CD8-positive, alpha-beta memory T cell (primary cell): ENCODE results near the gene CCDC97. TPM values are rescaled to one million over a fixed set of nuclear protein-coding genes. Genes with fewer than 3 reads are reported as not detected.

ENCODE experiments used
- CTCF ChIA-PET: fragments of 350-600 bp; sonication (Branson Sonifier 250); formaldehyde crosslinking; loops from one replicate; lab custom pipeline; 2021; ENCODE audit warnings: antibody characterized with exemption; lab: Charles Lee
- POLR2A ChIA-PET: fragments of 350-600 bp; sonication (Branson Sonifier 250); formaldehyde crosslinking; loops from one replicate; lab custom pipeline; 2021; ENCODE audit warnings: antibody characterized with exemption; lab: Charles Lee
- DNase-seq, 5 donors: peaks; one replicate each; pipeline versions ENCODE4 v3.0.0 to v3.0.0-alpha.2; 2020 to 2022; ENCODE audit warnings: mixed read lengths in 1 of 5
- H3K27ac ChIP-seq: one replicate; pipeline ENCODE4 v1.7.0; 2013; ENCODE audit warnings: low read depth, mild to moderate bottlenecking, low read length, moderate library complexity
- H3K27me3 ChIP-seq: 2 replicates; pipeline ENCODE4 v1.7.0; 2013; ENCODE audit warnings: low read length, mild to moderate bottlenecking; ENCODE audit not compliant: insufficient read depth, poor library complexity, severe bottlenecking
- H3K36me3 ChIP-seq: 2 replicates; pipeline ENCODE4 v1.7.0; 2013; ENCODE audit warnings: mild to moderate bottlenecking, low read length, moderate library complexity; ENCODE audit not compliant: insufficient read depth
- H3K4me1 ChIP-seq: 2 replicates; pipeline ENCODE4 v1.7.0; 2013; ENCODE audit warnings: mild to moderate bottlenecking, low read length, moderate library complexity; ENCODE audit not compliant: insufficient read depth
- H3K4me3 ChIP-seq: 2 replicates; pipeline ENCODE4 v1.7.0; 2013; ENCODE audit warnings: mild to moderate bottlenecking, low read length
- H3K9me3 ChIP-seq: 2 replicates; pipeline ENCODE4 v1.7.0; 2013; ENCODE audit warnings: mild to moderate bottlenecking, low read length
- H3K27ac Mint-ChIP-seq, 8 donors: one replicate each; pipeline ENCODE4 v1.8.0; 2020 to 2021; ENCODE audit warnings: mixed read lengths in 8 of 8, mild to moderate bottlenecking in 6 of 8, inconsistent platforms in 3 of 8, moderate library complexity in 3 of 8
- H3K27me3 Mint-ChIP-seq, 2 donors: one replicate each; pipeline ENCODE4 v1.8.0; 2020 to 2021; ENCODE audit warnings: mixed read lengths in 2 of 2, mild to moderate bottlenecking in 1 of 2, moderate library complexity in 1 of 2
- H3K36me3 Mint-ChIP-seq, 3 donors: one replicate each; pipeline ENCODE4 v1.8.0; 2020 to 2021; ENCODE audit warnings: mixed read lengths in 3 of 3, inconsistent platforms in 1 of 3, mild to moderate bottlenecking in 1 of 3
- H3K4me1 Mint-ChIP-seq, 3 donors: one replicate each; pipeline ENCODE4 v1.8.0; 2020 to 2021; ENCODE audit warnings: mixed read lengths in 3 of 3, inconsistent platforms in 1 of 3, mild to moderate bottlenecking in 1 of 3
- H3K4me3 Mint-ChIP-seq, 7 donors: one replicate each; pipeline ENCODE4 v1.8.0; 2020 to 2021; ENCODE audit warnings: mixed read lengths in 7 of 7, mild to moderate bottlenecking in 6 of 7, moderate library complexity in 4 of 7, inconsistent platforms in 2 of 7
- H3K9me3 Mint-ChIP-seq, 5 donors: one replicate each; pipeline ENCODE4 v1.8.0; 2020 to 2022; ENCODE audit warnings: mixed read lengths in 5 of 5, mild to moderate bottlenecking in 3 of 5, moderate library complexity in 2 of 5, inconsistent platforms in 1 of 5
- polyA plus RNA-seq: library from polyadenylated mRNA; unstranded; fragments of 300-500 nt; fragmentation: Illumina TruSeq; gene quantifications from one replicate; pipeline ENCODE4 v1.2.3, GENCODE V29; 2021
- total RNA-seq, 2 experiments: library from RNA; stranded (reverse); gene quantifications; one replicate each; pipeline ENCODE4 v1.2.3, GENCODE V29; 2021

Gene CCDC97
- total and polyA plus RNA-seq, 3 experiments from 2014 or later, result 29.7 to 32.1 (median 31.7) TPM

DNA sequence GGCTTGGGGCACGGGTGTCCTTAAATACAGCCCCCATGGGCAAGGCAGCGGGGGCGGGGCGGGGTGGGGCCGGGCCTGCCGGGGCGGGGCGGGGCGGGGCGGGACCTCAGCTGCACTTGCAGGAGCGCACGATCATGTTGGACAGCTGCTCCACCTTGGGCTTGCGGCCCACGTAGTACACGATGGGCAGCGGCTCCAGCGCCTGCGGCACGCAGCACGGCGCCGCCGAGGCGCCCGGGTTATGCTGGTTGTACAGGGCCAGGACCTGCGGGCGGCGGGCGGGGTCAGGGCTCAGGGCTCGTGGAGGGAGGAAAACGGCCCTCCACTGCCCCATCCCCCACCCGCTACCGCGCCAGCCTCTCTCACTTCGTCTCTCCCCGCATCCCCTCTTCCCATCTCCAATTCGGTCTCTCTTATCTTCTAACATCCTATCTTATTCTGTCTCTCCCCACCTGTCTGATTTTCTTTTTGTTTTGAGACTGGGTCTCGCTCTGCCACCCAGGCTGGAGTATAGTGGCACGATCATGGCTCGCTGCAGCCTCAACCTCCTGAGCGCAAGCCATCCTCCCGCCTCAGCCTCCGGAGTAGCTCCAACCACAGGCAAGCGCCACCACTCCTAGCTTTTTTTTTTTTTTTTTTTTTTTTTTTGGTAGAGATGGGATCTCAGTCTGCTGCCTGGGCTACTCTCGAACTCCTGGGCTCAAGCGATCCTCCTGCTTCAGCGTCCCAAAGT, 21.1 kb downstream of the CCDC97 start:
- Histone ChIP-seq H3K4me1 (peaks cover 53% of the 10 kb centered on the region), H3K27me3 (no peaks in the 10 kb centered on the region), H3K4me3 (no peak overlapping the region), H3K27ac (no peak overlapping the region), H3K9me3 (no peaks in the 10 kb centered on the region), H3K36me3 (peaks cover 50% of the 10 kb centered on the region)
- peak in 1 of 5 donors; percentile 24 for DNase-seq
- Mint-ChIP-seq H3K4me3 (peak overlapping the region in 6 of 7 donors; percentile 11 to 77 (median 40)), H3K36me3 (peaks cover 22 to 75% (median 34%) of the 10 kb centered on the region in 3 donors), H3K4me1 (peaks cover 57 to 78% (median 69%) of the 10 kb centered on the region in 3 donors), H3K27ac (peak overlapping the region in 7 of 8 donors; percentile 77 to 100 (median 94)), H3K9me3 (peaks cover 0 to 5% (median 0%) of the 10 kb centered on the region in 5 donors), H3K27me3 (peaks cover 0 to 9% of the 10 kb centered on the region in 2 donors)
- POLR2A ChIA-PET, result interaction anchor here (0.6 to 0.7 kb wide), 2 partner anchors 26 to 31 kb away, joined by 3 to 5 read pairs; no protein-coding TSS in a partner anchor
- CTCF ChIA-PET, result interaction anchor here (1.1 to 1.2 kb wide), 2 partner anchors 21 to 23 kb away, joined by 3 to 5 read pairs; no protein-coding TSS in a partner anchor

DNA sequence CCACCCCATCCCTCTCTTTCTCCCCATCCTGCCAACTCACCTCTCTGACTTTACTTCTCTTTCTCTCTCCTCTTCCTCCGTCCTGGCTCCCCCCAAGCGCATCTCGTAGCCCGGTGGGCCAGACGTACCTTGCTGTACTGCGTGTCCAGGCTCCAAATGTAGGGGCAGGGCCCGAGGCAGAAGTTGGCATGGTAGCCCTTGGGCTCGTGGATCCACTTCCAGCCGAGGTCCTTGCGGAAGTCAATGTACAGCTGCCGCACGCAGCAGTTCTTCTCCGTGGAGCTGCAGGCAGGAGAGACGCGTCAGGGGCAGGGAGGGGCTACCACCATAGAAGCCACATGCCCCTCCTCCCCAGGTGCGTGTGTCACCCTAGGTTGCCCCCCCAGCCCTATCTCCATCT, 22.0 kb downstream of the CCDC97 start:
- H3K4me3 ChIP-seq, result no peak overlapping the region
- H3K27me3 ChIP-seq, result no peaks in the 10 kb centered on the region
- peaks cover 0 to 2% (median 0%) of the 10 kb centered on the region in 5 donors for H3K9me3 Mint-ChIP-seq
- ChIA-PET CTCF (interaction anchor here (0.8 to 1.2 kb wide), 3 partner anchors 21 to 68 kb away, joined by 3 to 5 read pairs (median 3); partner anchors contain the start of gene HNRNPUL1), POLR2A (interaction anchor here (0.6 kb wide), 1 partner anchor 25 kb away, joined by 3 read pairs; no protein-coding TSS in a partner anchor)
- H3K36me3 Mint-ChIP-seq, result peaks cover 20 to 75% (median 31%) of the 10 kb centered on the region in 3 donors
- peaks cover 0 to 7% of the 10 kb centered on the region in 2 donors for H3K27me3 Mint-ChIP-seq
- peaks cover 50% of the 10 kb centered on the region for H3K36me3 ChIP-seq
- H3K4me1 Mint-ChIP-seq, result peaks cover 48 to 69% (median 60%) of the 10 kb centered on the region in 3 donors
- H3K27ac ChIP-seq, result no peak overlapping the region
- peaks cover 44% of the 10 kb centered on the region for H3K4me1 ChIP-seq
- peak overlapping the region; percentile 43 to 100 (median 91) for H3K27ac Mint-ChIP-seq
- peak overlapping the region in 4 of 7 donors; percentile 22 to 77 (median 50) for H3K4me3 Mint-ChIP-seq
- no peak for DNase-seq
- H3K9me3 ChIP-seq, result no peaks in the 10 kb centered on the region

DNA sequence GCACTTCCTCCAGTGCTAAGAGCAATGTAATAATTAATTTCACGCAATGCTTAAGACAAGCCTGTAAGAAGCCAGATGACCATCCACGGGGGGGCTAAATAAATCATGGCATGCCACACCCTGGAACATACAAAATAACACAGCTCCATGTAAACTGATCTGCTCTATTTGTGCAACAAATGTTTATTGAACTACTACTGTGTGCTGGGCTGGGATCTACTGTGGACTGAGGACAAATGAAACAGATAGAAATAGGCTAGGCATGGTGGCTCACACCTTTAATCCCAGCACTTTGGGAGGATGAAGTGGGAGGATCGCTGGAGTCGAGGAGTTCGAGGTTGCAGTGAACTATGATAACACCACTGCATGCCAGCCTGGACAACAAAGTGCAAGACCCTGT, 22.5 kb downstream of the CCDC97 start:
- peaks cover 50% of the 10 kb centered on the region for H3K36me3 ChIP-seq
- Mint-ChIP-seq H3K27me3 (peaks cover 0 to 5% of the 10 kb centered on the region in 2 donors), H3K27ac (peak overlapping the region in 7 of 8 donors; percentile 14 to 100 (median 59)), H3K9me3 (no peaks in the 10 kb centered on the region), H3K4me3 (peak overlapping the region in 4 of 7 donors; percentile 22 to 43 (median 39)), H3K4me1 (peaks cover 47 to 68% (median 60%) of the 10 kb centered on the region in 3 donors), H3K36me3 (peaks cover 20 to 76% (median 32%) of the 10 kb centered on the region in 3 donors)
- H3K4me1 ChIP-seq, result peaks cover 40% of the 10 kb centered on the region
- no peaks in the 10 kb centered on the region for H3K9me3 ChIP-seq
- DNase-seq, result no peak
- H3K27ac ChIP-seq, result no peak overlapping the region
- ChIA-PET CTCF (interaction anchor here (0.8 to 1.2 kb wide), 2 partner anchors 22 to 68 kb away, joined by 3 read pairs; partner anchors contain the start of gene HNRNPUL1), POLR2A (interaction anchor here (0.6 kb wide), 1 partner anchor 68 kb away, joined by 3 read pairs; the partner anchor contains the start of gene HNRNPUL1)
- H3K4me3 ChIP-seq, result no peak overlapping the region
- H3K27me3 ChIP-seq, result no peaks in the 10 kb centered on the region

DNA sequence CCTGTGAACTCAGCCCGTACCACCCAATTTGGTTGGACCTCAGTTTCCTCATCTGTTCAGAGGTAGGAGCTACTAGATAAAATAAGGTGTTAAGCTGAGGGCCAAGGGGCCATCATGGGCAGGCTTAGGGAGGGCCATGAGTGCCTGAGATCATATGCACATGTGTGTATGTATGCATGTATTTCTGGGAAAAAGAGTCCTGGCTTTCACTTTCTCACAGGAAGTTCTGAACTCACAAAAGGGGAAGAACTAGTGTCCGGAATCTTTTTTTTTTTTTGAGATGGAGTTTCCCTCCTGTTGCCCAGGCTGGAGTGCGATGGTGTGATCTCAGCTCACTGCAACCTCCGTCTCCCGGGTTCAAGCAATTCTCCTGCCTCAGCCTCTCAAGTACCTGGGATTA, 24.8 kb downstream of the CCDC97 start:
- Mint-ChIP-seq H3K9me3 (no peaks in the 10 kb centered on the region), H3K27me3 (peaks cover 0 to 2% of the 10 kb centered on the region in 2 donors), H3K27ac (peak overlapping the region in 6 of 8 donors; percentile 21 to 100 (median 58)), H3K4me1 (peaks cover 40 to 60% (median 50%) of the 10 kb centered on the region in 3 donors), H3K4me3 (peak overlapping the region in 2 of 7 donors; percentile 32 to 58), H3K36me3 (peaks cover 23 to 81% (median 30%) of the 10 kb centered on the region in 3 donors)
- ChIA-PET POLR2A (no interaction called here), CTCF (interaction anchor here (1.0 to 3.6 kb wide), 3 partner anchors 13 to 27 kb away, joined by 3 to 11 read pairs (median 3); no protein-coding TSS in a partner anchor)
- H3K4me1 ChIP-seq, result peaks cover 22% of the 10 kb centered on the region
- no peaks in the 10 kb centered on the region for H3K27me3 ChIP-seq
- DNase-seq, result no peak
- H3K4me3 ChIP-seq, result no peak overlapping the region
- no peaks in the 10 kb centered on the region for H3K9me3 ChIP-seq
- peaks cover 50% of the 10 kb centered on the region for H3K36me3 ChIP-seq
- no peak overlapping the region for H3K27ac ChIP-seq

DNA sequence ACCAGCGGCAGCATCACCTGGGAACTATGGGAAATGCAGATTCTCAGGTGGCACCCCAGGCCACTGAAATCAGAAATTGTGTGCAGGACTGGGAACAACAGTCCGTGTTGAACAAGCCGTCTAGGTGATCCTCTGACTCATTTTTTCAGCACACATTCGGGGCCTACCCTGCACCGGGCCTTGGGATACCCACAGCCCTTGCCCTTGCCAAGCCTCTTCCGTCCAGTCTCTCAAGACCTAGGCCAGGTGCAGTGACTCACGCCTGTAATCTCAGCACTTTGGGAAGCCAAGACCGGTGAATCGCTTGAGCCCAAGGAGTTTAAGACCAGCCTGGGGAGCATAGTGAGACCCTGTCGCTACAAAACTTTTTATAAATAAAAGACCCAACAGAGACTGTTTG, 25.5 kb downstream of the CCDC97 start:
- H3K4me3 ChIP-seq, result no peak overlapping the region
- Mint-ChIP-seq H3K9me3 (no peaks in the 10 kb centered on the region), H3K4me3 (peak overlapping the region in 1 of 7 donors; percentile 58), H3K27ac (peak overlapping the region in 6 of 8 donors; percentile 45 to 100 (median 63)), H3K36me3 (peaks cover 23 to 82% (median 30%) of the 10 kb centered on the region in 3 donors), H3K4me1 (peaks cover 40 to 57% (median 49%) of the 10 kb centered on the region in 3 donors), H3K27me3 (peaks cover 0 to 2% of the 10 kb centered on the region in 2 donors)
- ChIA-PET CTCF (interaction anchor here (1.0 to 3.6 kb wide), 3 partner anchors 12 to 235 kb away, joined by 3 to 11 read pairs (median 3); no protein-coding TSS in a partner anchor), POLR2A (interaction anchor here (0.5 to 1.1 kb wide), 2 partner anchors 11 to 27 kb away, joined by 3 to 8 read pairs; no protein-coding TSS in a partner anchor)
- H3K27ac ChIP-seq, result no peak overlapping the region
- DNase-seq, result no peak
- no peaks in the 10 kb centered on the region for H3K9me3 ChIP-seq
- H3K4me1 ChIP-seq, result peaks cover 15% of the 10 kb centered on the region
- peaks cover 54% of the 10 kb centered on the region for H3K36me3 ChIP-seq
- H3K27me3 ChIP-seq, result no peaks in the 10 kb centered on the region

DNA sequence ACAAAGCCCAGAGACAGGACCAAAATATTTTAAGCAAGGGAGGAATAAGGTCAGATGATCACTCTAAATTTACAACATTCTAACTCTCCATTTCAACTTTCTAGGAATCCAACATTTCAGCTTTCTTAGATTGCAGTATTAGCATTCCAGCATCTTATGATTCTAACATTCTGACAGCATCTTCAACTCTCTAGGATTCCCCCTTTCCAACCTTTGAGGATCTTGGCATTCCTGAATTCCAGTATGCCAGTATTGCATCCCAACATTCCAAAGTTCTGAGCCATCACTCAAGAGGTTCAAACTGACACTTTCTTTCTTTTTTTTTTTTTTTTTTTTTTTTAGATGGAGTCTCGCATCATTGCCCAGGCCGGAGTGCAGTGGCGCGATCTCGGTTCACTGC, 30.0 kb downstream of the CCDC97 start:
- Histone ChIP-seq H3K9me3 (no peaks in the 10 kb centered on the region), H3K4me1 (peaks cover 35% of the 10 kb centered on the region), H3K27me3 (no peaks in the 10 kb centered on the region), H3K36me3 (peaks cover 52% of the 10 kb centered on the region), H3K4me3 (no peak overlapping the region), H3K27ac (no peak overlapping the region)
- H3K27ac Mint-ChIP-seq, result peak overlapping the region in 5 of 8 donors; percentile 55 to 100 (median 82)
- H3K36me3 Mint-ChIP-seq, result peaks cover 14 to 81% (median 27%) of the 10 kb centered on the region in 3 donors
- CTCF ChIA-PET, result interaction anchor here (2.2 kb wide), 1 partner anchor 13 kb away, joined by 7 read pairs; the partner anchor contains the start of gene TGFB1
- H3K4me3 Mint-ChIP-seq, result peak overlapping the region in 2 of 7 donors; percentile 60 to 65
- H3K9me3 Mint-ChIP-seq, result no peaks in the 10 kb centered on the region
- no peak for DNase-seq
- POLR2A ChIA-PET, result interaction anchor here (0.6 to 0.7 kb wide), 2 partner anchors 8 to 135 kb away, joined by 5 to 10 read pairs; no protein-coding TSS in a partner anchor
- peaks cover 43 to 59% (median 48%) of the 10 kb centered on the region in 3 donors for H3K4me1 Mint-ChIP-seq
- H3K27me3 Mint-ChIP-seq, result no peaks in the 10 kb centered on the region

DNA sequence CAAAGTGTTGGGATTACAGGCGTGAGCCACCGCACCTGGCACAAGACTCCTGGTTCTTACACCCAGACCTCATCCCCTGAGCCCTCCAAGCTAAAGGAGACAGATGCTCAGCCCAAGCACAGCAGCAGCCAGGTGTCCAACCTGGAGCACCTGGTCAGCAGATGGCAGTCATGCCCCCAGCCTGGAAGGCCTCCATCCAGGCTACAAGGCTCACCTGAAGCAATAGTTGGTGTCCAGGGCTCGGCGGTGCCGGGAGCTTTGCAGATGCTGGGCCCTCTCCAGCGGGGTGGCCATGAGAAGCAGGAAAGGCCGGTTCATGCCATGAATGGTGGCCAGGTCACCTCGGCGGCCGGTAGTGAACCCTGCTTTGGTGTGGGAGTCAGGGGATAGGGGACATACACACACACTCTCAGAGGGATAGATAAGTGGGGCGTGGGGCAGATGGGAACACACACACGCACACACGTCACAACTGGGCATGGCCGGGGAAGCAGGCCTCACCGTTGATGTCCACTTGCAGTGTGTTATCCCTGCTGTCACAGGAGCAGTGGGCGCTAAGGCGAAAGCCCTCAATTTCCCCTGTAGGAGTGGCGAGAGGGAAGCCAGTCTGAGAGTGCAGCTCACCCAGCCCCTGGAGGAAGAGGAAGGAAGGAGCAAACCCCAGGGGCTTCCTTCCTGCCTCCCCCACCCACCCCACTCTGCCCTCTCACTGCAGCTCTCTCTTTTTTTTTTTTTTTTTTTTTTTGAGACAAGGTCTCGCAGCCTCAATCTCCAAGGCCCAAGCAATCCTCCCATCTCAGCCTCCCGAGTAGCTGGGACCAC, 31.9 kb downstream of the CCDC97 start:
- Histone ChIP-seq H3K4me3 (peak overlapping the region; percentile 26), H3K4me1 (peaks cover 47% of the 10 kb centered on the region), H3K36me3 (peaks cover 55% of the 10 kb centered on the region), H3K27me3 (no peaks in the 10 kb centered on the region), H3K9me3 (no peaks in the 10 kb centered on the region), H3K27ac (no peak overlapping the region)
- DNase-seq, result peak in 1 of 5 donors; percentile 24
- H3K27ac Mint-ChIP-seq, result peak overlapping the region; percentile 57 to 100 (median 86)
- peaks cover 46 to 63% (median 53%) of the 10 kb centered on the region in 3 donors for H3K4me1 Mint-ChIP-seq
- H3K4me3 Mint-ChIP-seq, result peak overlapping the region; percentile 39 to 79 (median 68)
- H3K9me3 Mint-ChIP-seq, result no peaks in the 10 kb centered on the region
- no peaks in the 10 kb centered on the region for H3K27me3 Mint-ChIP-seq
- ChIA-PET CTCF (interaction anchor here (1.1 to 1.7 kb wide), 2 partner anchors 10 to 13 kb away, joined by 3 to 4 read pairs; no protein-coding TSS in a partner anchor), POLR2A (interaction anchor here (0.6 to 1.3 kb wide), 4 partner anchors 9 to 64 kb away, joined by 3 to 6 read pairs (median 4); no protein-coding TSS in a partner anchor)
- peaks cover 17 to 82% (median 23%) of the 10 kb centered on the region in 3 donors for H3K36me3 Mint-ChIP-seq
